Panc1 (cell line): ENCODE data around the gene SDK1. TPM values are rescaled to one million over a fixed set of nuclear protein-coding genes. Genes with fewer than 3 reads are reported as not detected.

Experiments used
- ATAC-seq: fragments of 200-7000 bp; cut with Tn5 transposase; 2 replicates; pipeline ENCODE4 v1.9.1; 2020; ENCODE audit warnings: mild to moderate bottlenecking, moderate library complexity
- BruUV-seq: library from RNA; stranded (reverse); fragments of 400-500 nt; replicated peaks from 2 replicates; lab custom pipeline; 2021; lab: Mats Ljungman, UMichigan
- CTCF ChIA-PET: fragments of 300-600 bp; sonication (Branson Sonifier 250); formaldehyde crosslinking; loops from one replicate; lab custom pipeline; 2022; ENCODE audit warnings: antibody characterized with exemption; lab: Charles Lee
- POLR2A ChIA-PET: fragments of 300-600 bp; sonication (Branson Sonifier 250); formaldehyde crosslinking; loops from one replicate; lab custom pipeline; 2022; ENCODE audit warnings: antibody characterized with exemption; lab: Charles Lee
- DNase-seq: peaks from one replicate; pipeline ENCODE4 v3.0.0-alpha.2; 2010; ENCODE audit warnings: low read depth, low spot score
- H3K27ac ChIP-seq: 2 replicates; pipeline ENCODE4 v1.5.1; 2011; ENCODE audit warnings: mild to moderate bottlenecking, low read length, inconsistent platforms
- H3K27me3 ChIP-seq: fragments of 200-500 bp; sonication (Bioruptor generic); 2 replicates; pipeline ENCODE4 v1.6.0; 2014; ENCODE audit warnings: low read length, inconsistent platforms; ENCODE audit not compliant: control insufficient read depth, insufficient read depth
- H3K36me3 ChIP-seq: fragments of 200-500 bp; sonication (Bioruptor generic); 2 replicates; pipeline ENCODE4 v1.5.1; 2014; ENCODE audit warnings: inconsistent platforms, mild to moderate bottlenecking, low read length, moderate library complexity; ENCODE audit not compliant: control insufficient read depth, insufficient read depth
- H3K4me1 ChIP-seq: 2 replicates; pipeline ENCODE4 v1.5.1; 2011; ENCODE audit warnings: inconsistent platforms, mild to moderate bottlenecking, low read length, moderate library complexity; ENCODE audit not compliant: control insufficient read depth, insufficient read depth
- H3K4me3 ChIP-seq, 2 experiments: 2 replicates each; pipeline ENCODE4 v1.5.1; 2011 to 2012; ENCODE audit warnings: low read depth in 2 of 2, low read length in 2 of 2, mild to moderate bottlenecking in 2 of 2, inconsistent platforms in 1 of 2, moderate library complexity in 1 of 2
- H3K9me3 ChIP-seq: fragments of 200-500 bp; sonication (Bioruptor generic); 2 replicates; pipeline ENCODE4 v1.5.1; 2014; ENCODE audit warnings: low read depth, mild to moderate bottlenecking, inconsistent platforms, low read length, moderate library complexity; ENCODE audit not compliant: control insufficient read depth, insufficient read depth
- CTCF ChIP-seq: fragments of 450-650 bp; IDR thresholded peaks from 2 replicates; pipeline ENCODE4 v1.5.1; 2017; ENCODE audit warnings: mild to moderate bottlenecking
- POLR2AphosphoS5 ChIP-seq: IDR thresholded peaks from 2 replicates; pipeline ENCODE4 v1.6.1; 2012; ENCODE audit warnings: mild to moderate bottlenecking, low read depth, low read length, moderate library complexity
- REST ChIP-seq, 2 experiments: IDR thresholded peaks; 2 replicates each; pipeline ENCODE4 v1.6.1; 2011 to 2012; ENCODE audit warnings: low read depth in 2 of 2, control low read depth in 1 of 2, low read length in 1 of 2, mild to moderate bottlenecking in 1 of 2, moderate library complexity in 1 of 2; ENCODE audit not compliant: insufficient read depth in 1 of 2
- SIN3A ChIP-seq: IDR thresholded peaks from 2 replicates; pipeline ENCODE4 v1.6.1; 2012; ENCODE audit warnings: low read depth, mild to moderate bottlenecking, low read length, moderate library complexity, borderline replicate concordance; ENCODE audit not compliant: insufficient read depth
- TCF7L2 ChIP-seq: IDR thresholded peaks from 2 replicates; pipeline ENCODE4 v1.6.1; 2011; ENCODE audit warnings: mild to moderate bottlenecking, low read depth, low read length, inconsistent platforms
- in situ Hi-C: cut with HindIII; loops from 2 replicates; pipeline ENCODE4 v1.10.0; 2016; ENCODE audit warnings: low sequenced_read_pairs, low pct_unique_long_range_greater_than_20kb
- intact Hi-C: fragments of 100-400 bp; cut with micrococcal nuclease; formaldehyde crosslinking; loops from one replicate; pipeline ENCODE4 v1.10.0; 2022; ENCODE audit not compliant: unreplicated experiment
- total RNA-seq: library from RNA; stranded (reverse); gene quantifications from one replicate; pipeline ENCODE4 v1.2.1, GENCODE V29; 2021; ENCODE audit not compliant: unreplicated experiment

The SDK1 gene
- total RNA-seq, 1 experiment from 2014 or later = 47.4 TPM

GRCh38 chr7:4006687-4007086 is 705.6 kb downstream of the SDK1 start:
- H3K27ac ChIP-seq = no peak overlapping the region
- intact Hi-C loops (no loop called here), in situ Hi-C loops (no loop called here)
- TF ChIP-seq SIN3A = no peak
- TF ChIP-seq CTCF = no peak
- no peak for TF ChIP-seq REST (IDR thresholded peaks at IDR 0.05; ENCODE audit: insufficient read depth in 1 of 2, low read depth in 2 of 2, low read length in 1 of 2)
- TF ChIP-seq POLR2AphosphoS5 = no peak
- no peak for TF ChIP-seq TCF7L2
- ChIA-PET CTCF (no interaction called here), POLR2A (no interaction called here)
- no peaks in the 10 kb centered on the region for H3K27me3 ChIP-seq
- no peak overlapping the region for H3K4me3 ChIP-seq
- H3K9me3 ChIP-seq = no peaks in the 10 kb centered on the region
- DNase-seq (no peak), ATAC-seq (no peak)
- BruUV-seq = no TSS peak
- no peaks in the 10 kb centered on the region for H3K36me3 ChIP-seq
- H3K4me1 ChIP-seq = no peaks in the 10 kb centered on the region

- DNase-seq (no peak), ATAC-seq (no peak)
- H3K9me3 ChIP-seq = no peaks in the 10 kb centered on the region
- H3K4me1 ChIP-seq = no peaks in the 10 kb centered on the region
- H3K27ac ChIP-seq = no peak overlapping the region
- CTCF ChIA-PET = interaction anchor here (0.7 kb wide), 1 partner anchor 118 kb away, joined by 3 read pairs; no protein-coding TSS in a partner anchor
- POLR2A ChIA-PET = no interaction called here
- no TSS peak for BruUV-seq
- TF ChIP-seq SIN3A (no peak), CTCF (no peak), POLR2AphosphoS5 (no peak), TCF7L2 (no peak), REST (IDR thresholded peaks at IDR 0.05; ENCODE audit: insufficient read depth in 1 of 2, low read depth in 2 of 2, low read length in 1 of 2) (no peak)
- no peaks in the 10 kb centered on the region for H3K36me3 ChIP-seq
- H3K4me3 ChIP-seq = no peak overlapping the region
- in situ Hi-C loops (no loop called here), intact Hi-C loops (no loop called here)
- no peaks in the 10 kb centered on the region for H3K27me3 ChIP-seq
Observed at GRCh38 chr7:4009211-4010060, 708.4 kb downstream of the SDK1 start.
